GM23338 (cell line): ENCODE results near the gene NIN.

Experiments used
- TF ChIP-seq, protein P1 (sequence below), 2 experiments: fragments of 200-600 bp in 1 of 2; sonication (generic) in 1 of 2; conservative IDR thresholded peaks; 2 replicates each; pipeline versions ENCODE4 v1.5.1 to v1.6.1; 2016 to 2017; ENCODE audit warnings: antibody characterized with exemption in 2 of 2, low read depth in 2 of 2, mild to moderate bottlenecking in 2 of 2, moderate library complexity in 1 of 2
- TF ChIP-seq, protein P2 (sequence below): IDR thresholded peaks from 2 replicates; pipeline ENCODE4 v1.6.1; 2016; ENCODE audit warnings: antibody characterized with exemption

DNA sequence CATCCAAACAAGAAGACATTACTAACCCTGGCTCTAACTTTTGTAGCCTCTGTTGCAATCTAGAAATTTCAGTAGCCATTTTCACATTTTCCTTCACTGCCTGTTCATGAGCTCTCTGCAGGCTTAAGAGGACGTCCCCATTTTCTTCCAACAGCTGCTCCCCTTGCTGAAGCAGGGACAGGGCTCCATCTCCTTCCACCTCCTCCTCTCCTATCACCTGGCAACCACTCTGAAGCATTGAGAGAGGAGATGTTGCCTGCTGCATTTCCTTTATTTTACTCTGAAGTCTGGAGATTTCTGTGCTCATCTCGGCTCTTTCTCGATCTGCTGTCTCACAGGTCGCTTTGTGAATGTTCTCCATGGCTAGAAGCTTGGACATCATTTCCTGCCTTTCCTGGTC lies 73.3 kb downstream of the NIN start:
- TF ChIP-seq, protein P1, sequence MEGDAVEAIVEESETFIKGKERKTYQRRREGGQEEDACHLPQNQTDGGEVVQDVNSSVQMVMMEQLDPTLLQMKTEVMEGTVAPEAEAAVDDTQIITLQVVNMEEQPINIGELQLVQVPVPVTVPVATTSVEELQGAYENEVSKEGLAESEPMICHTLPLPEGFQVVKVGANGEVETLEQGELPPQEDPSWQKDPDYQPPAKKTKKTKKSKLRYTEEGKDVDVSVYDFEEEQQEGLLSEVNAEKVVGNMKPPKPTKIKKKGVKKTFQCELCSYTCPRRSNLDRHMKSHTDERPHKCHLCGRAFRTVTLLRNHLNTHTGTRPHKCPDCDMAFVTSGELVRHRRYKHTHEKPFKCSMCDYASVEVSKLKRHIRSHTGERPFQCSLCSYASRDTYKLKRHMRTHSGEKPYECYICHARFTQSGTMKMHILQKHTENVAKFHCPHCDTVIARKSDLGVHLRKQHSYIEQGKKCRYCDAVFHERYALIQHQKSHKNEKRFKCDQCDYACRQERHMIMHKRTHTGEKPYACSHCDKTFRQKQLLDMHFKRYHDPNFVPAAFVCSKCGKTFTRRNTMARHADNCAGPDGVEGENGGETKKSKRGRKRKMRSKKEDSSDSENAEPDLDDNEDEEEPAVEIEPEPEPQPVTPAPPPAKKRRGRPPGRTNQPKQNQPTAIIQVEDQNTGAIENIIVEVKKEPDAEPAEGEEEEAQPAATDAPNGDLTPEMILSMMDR (conservative IDR thresholded peaks at IDR 0.05; ENCODE audit: low read depth in 2 of 2): no peak
- TF ChIP-seq, protein P2, sequence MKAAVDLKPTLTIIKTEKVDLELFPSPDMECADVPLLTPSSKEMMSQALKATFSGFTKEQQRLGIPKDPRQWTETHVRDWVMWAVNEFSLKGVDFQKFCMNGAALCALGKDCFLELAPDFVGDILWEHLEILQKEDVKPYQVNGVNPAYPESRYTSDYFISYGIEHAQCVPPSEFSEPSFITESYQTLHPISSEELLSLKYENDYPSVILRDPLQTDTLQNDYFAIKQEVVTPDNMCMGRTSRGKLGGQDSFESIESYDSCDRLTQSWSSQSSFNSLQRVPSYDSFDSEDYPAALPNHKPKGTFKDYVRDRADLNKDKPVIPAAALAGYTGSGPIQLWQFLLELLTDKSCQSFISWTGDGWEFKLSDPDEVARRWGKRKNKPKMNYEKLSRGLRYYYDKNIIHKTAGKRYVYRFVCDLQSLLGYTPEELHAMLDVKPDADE: no peak
